Ovary (tissue), 3 donors: Measurements from ENCODE around the gene LMF2.

Experiments
- CTCF ChIP-seq, 3 donors: fragments of 450-650 bp in 2 of 3; fragments of 200-600 bp in 1 of 3; IDR thresholded peaks; one replicate each; pipeline versions ENCODE4 v1.5.1 to v1.8.0; 2016 to 2022; ENCODE audit warnings: antibody characterized with exemption in 3 of 3, mild to moderate bottlenecking in 1 of 3
- EP300 ChIP-seq: sonication (generic); formaldehyde crosslinking; IDR thresholded peaks from one replicate; pipeline ENCODE4 v1.6.1; 2017; ENCODE audit warnings: antibody characterized with exemption
- POLR2A ChIP-seq: fragments of 450-650 bp; IDR thresholded peaks from one replicate; pipeline ENCODE4 v1.6.1; 2017; ENCODE audit warnings: antibody characterized with exemption, mild to moderate bottlenecking, moderate library complexity
- donor health status: DM: no; HTN: no; CAD: no.

DNA sequence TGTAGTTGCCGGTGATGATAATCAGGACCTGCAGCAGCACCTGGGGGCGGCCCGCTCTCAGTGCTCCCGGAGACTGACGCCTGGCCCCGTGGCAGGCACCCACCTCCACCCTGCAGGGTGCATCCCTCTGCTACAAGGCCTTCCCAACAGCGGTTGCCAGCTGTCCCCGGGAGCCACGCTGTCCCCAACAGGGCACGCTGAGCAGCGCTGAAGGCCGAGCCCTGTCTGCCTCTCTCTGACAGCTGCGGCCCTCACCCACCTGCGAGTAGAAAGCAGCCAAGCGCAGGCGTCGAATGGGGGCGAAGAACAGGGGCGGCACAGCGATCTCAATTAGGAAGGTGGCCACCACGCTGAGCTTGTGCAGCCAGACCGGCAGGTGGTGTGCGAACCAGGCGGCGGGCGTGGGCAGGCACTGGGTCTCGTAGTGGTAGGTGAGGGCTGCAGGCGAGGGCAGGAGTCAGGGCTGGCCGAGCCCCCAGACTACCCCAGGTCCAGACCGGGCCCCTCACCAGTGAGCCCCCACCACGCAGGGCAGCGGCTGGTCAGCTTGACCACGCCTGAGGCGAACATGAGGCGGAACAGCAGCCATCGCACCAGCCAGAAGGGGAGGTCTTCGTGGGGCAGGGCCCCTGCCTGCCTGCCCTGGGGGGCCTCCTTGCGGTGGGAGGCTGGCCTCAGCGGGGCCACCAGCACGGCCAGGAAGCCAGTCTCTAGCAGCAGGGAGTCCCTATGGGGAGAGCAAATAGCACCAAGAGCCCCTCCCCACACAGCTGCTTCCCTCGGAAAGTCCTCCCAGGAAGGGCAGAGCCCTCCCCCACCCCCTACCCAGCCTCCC is 1.5 kb downstream of the LMF2 start:
- TF ChIP-seq CTCF (IDR thresholded peaks at IDR 0.05): no peak
- no peak for TF ChIP-seq POLR2A
- TF ChIP-seq EP300: no peak
